Sciatic nerve (tissue), 2 donors: ENCODE data around the gene CSTB. TPM values are rescaled to one million over a fixed set of nuclear protein-coding genes. Genes with fewer than 3 reads are reported as not detected.

Source experiments
- ATAC-seq: fragments of 200-7000 bp; cut with Tn5 transposase; one replicate; pipeline ENCODE4 v1.9.1; 2020; ENCODE audit warnings: mild to moderate bottlenecking, moderate library complexity
- DNase-seq: peaks from one replicate; pipeline ENCODE4 v3.0.0-alpha.2; 2020; ENCODE audit warnings: low spot score
- intact Hi-C: fragments of 100-400 bp; cut with DNase I; formaldehyde crosslinking; loops from one replicate; pipeline ENCODE4 v1.14.2; 2022
- total RNA-seq: library from RNA; stranded (reverse); fragmentation: NEBNext Ultra II Directional; extraction: Animal tissue kit (Norgen Biotek cat#: 25700); gene quantifications from one replicate; pipeline ENCODE4 v1.2.1, GENCODE V29; 2021
- donor health status: DM: no; HTN: no; CAD: no.
- donor health status: DM: no; HTN: no; CAD: no.

The CSTB gene
- total RNA-seq, 1 donor from 2014 or later, result 52.1 TPM

GRCh38 chr21:43812139-43812821 lies 36.2 kb upstream of the CSTB start:
- intact Hi-C loops, result no loop called here
- ATAC-seq (no peak), DNase-seq (no peak)

- DNase-seq (no peak), ATAC-seq (peak; percentile 3)
- intact Hi-C loops, result no loop called here
These were observed 35.4 kb upstream of the CSTB start for GRCh38 chr21:43811262-43812105.

GRCh38 chr21:43810505-43811261 lies 34.6 kb upstream of the CSTB start:
- DNase-seq (peak; percentile 94), ATAC-seq (peak; percentile 86)
- intact Hi-C loops, result no loop called here

- intact Hi-C loops, result no loop called here
- ATAC-seq (no peak), DNase-seq (no peak)
These were observed 33.9 kb upstream of the CSTB start for GRCh38 chr21:43809853-43810504.

GRCh38 chr21:43809346-43809799 lies 33.3 kb upstream of the CSTB start:
- intact Hi-C loops, result no loop called here
- ATAC-seq (no peak), DNase-seq (no peak)

GRCh38 chr21:43808832-43809251 lies 32.7 kb upstream of the CSTB start:
- ATAC-seq (no peak), DNase-seq (no peak)
- intact Hi-C loops, result no loop called here

GRCh38 chr21:43808367-43808766 lies 32.3 kb upstream of the CSTB start:
- intact Hi-C loops, result no loop called here
- DNase-seq (no peak), ATAC-seq (no peak)

- intact Hi-C loops, result no loop called here
These were observed 30.1 kb upstream of the CSTB start for GRCh38 chr21:43806017-43806710.

GRCh38 chr21:43805275-43805800 lies 29.2 kb upstream of the CSTB start:
- ATAC-seq, result no peak
- intact Hi-C loops, result no loop called here
- no peak for DNase-seq

More at GRCh38 chr21:43806017-43806710, 30.1 kb upstream of the CSTB start:
- ATAC-seq (no peak), DNase-seq (no peak)

- intact Hi-C loops, result no loop called here
- DNase-seq, result no peak
- no peak for ATAC-seq
These were observed 27.6 kb upstream of the CSTB start for GRCh38 chr21:43803558-43804300.

GRCh38 chr21:43802713-43803313 lies 26.7 kb upstream of the CSTB start:
- DNase-seq, result no peak
- intact Hi-C loops, result no loop called here
- ATAC-seq, result no peak

- intact Hi-C loops, result no loop called here
- ATAC-seq (no peak), DNase-seq (no peak)
These were observed 25.1 kb upstream of the CSTB start for GRCh38 chr21:43801006-43801783.

- no peak for ATAC-seq
- intact Hi-C loops, result no loop called here
- no peak for DNase-seq
These were observed 24.5 kb upstream of the CSTB start for GRCh38 chr21:43800566-43800965.

- DNase-seq (no peak), ATAC-seq (no peak)
- intact Hi-C loops, result no loop called here
These were observed 24.0 kb upstream of the CSTB start for GRCh38 chr21:43800124-43800523.

- ATAC-seq (no peak), DNase-seq (no peak)
- intact Hi-C loops, result no loop called here
These were observed 23.3 kb upstream of the CSTB start for GRCh38 chr21:43799301-43799840.
